Upper lobe of left lung (tissue), 6 donors: ENCODE results near the gene SEC62. TPM values are rescaled to one million over a fixed set of nuclear protein-coding genes. Genes with fewer than 3 reads are reported as not detected.

ENCODE experiments used
- ATAC-seq, 2 donors: fragments of 200-7000 bp; cut with Tn5 transposase; one replicate each; pipeline ENCODE4 v1.9.1; 2022; ENCODE audit warnings: mild to moderate bottlenecking in 2 of 2, moderate library complexity in 2 of 2; ENCODE audit not compliant: low FRiP score in 2 of 2
- DNase-seq, 2 donors: peaks; one replicate each; pipeline ENCODE4 v3.0.0-alpha.2; 2019 to 2020
- H3K27ac ChIP-seq, 4 donors: fragments of 200-600 bp; sonication (generic); one replicate each; pipeline ENCODE4 v1.5.1; 2016 to 2019
- H3K27me3 ChIP-seq, 4 donors: fragments of 200-600 bp; sonication (generic); one replicate each; pipeline ENCODE4 v1.5.1; 2017 to 2019
- H3K36me3 ChIP-seq, 4 donors: fragments of 200-600 bp; sonication (generic); one replicate each; pipeline ENCODE4 v1.5.1; 2016 to 2019
- H3K4me1 ChIP-seq, 4 donors: fragments of 200-600 bp; sonication (generic); one replicate each; pipeline ENCODE4 v1.5.1; 2018 to 2019
- H3K4me3 ChIP-seq, 4 donors: fragments of 200-600 bp; sonication (generic); one replicate each; pipeline ENCODE4 v1.5.1; 2017 to 2019; ENCODE audit warnings: mild to moderate bottlenecking in 2 of 4, moderate library complexity in 1 of 4
- H3K9me3 ChIP-seq, 4 donors: fragments of 200-600 bp; sonication (generic); one replicate each; pipeline ENCODE4 v1.5.1; 2018 to 2019
- CTCF ChIP-seq, 6 experiments: fragments of 450-650 bp in 4 of 6; fragments of 200-600 bp in 2 of 6; sonication (generic) in 2 of 6; IDR thresholded peaks; one replicate each; pipeline ENCODE4 v1.5.1; 2016 to 2019; ENCODE audit warnings: antibody characterized with exemption in 6 of 6
- EP300 ChIP-seq, 4 donors: sonication (generic); formaldehyde crosslinking; IDR thresholded peaks; one replicate each; pipeline ENCODE4 v1.5.1; 2017; ENCODE audit warnings: antibody characterized with exemption in 4 of 4, control low read depth in 2 of 4
- POLR2A ChIP-seq, 4 donors: fragments of 450-650 bp; IDR thresholded peaks; one replicate each; pipeline ENCODE4 v1.5.1; 2016 to 2017; ENCODE audit warnings: antibody characterized with exemption in 4 of 4, mild to moderate bottlenecking in 2 of 4
- POLR2AphosphoS5 ChIP-seq, 2 donors: sonication (generic); formaldehyde crosslinking; IDR thresholded peaks; one replicate each; pipeline ENCODE4 v1.5.1; 2017; ENCODE audit warnings: antibody characterized with exemption in 2 of 2
- WGBS, 2 donors: methylation state at CpG; one replicate each; pipeline ENCODE4 v1.1.5; 2017 to 2018; 5-methylcytosine and 5-hydroxymethylcytosine counted together
- total RNA-seq, 6 donors: library from RNA; depleted of rRNA in 4 of 6; stranded (reverse); fragments of >200 nt in 4 of 6; gene quantifications; one replicate each; pipeline versions ENCODE4 v1.1.0 to v1.2.1, GENCODE V29; 2016 to 2021
- donor health status: DM: no; HTN: no; CAD: no; lungs with moderate emphysema.
- donor health status: DM: no; HTN: yes; CAD: no; lungs with severe emphysema.

Gene SEC62
- total RNA-seq, 6 donors from 2014 or later: 30.0 to 129 (median 72.9) TPM

DNA sequence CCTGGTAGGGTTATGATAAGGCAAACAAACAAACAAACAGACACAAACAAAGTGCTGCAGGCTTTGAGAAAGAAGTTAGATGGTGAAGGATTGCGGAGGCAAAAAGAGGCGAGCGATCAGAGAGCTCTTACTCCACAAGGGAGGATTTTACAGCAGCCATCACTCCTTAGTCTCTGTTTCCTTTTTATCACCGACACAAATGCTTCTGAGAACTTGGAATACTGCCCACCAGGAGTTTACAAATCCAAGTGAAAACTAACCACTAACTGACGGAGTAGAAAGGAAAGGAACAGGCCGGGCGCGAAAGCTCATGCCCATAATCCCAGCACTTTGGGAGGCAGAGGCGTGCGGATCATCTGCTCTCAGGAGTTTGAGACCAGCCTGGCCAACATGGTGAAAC is 35.6 kb downstream of the SEC62 start:
- H3K9me3 ChIP-seq: no peaks in the 10 kb centered on the region
- 53 to 62% methylated on average over 10 of the region's 10 CpGs for WGBS, 2 donors
- peak overlapping the region in 3 of 4 donors; percentile 75 to 79 (median 79) for H3K27ac ChIP-seq
- no peaks in the 10 kb centered on the region for H3K27me3 ChIP-seq
- peak overlapping the region in 3 of 4 donors; percentile 12 to 34 (median 28) for H3K4me3 ChIP-seq
- TF ChIP-seq POLR2AphosphoS5 (IDR thresholded peaks at IDR 0.05) (no peak), CTCF (IDR thresholded peaks at IDR 0.05) (no peak), EP300 (IDR thresholded peaks at IDR 0.05) (no peak), POLR2A (IDR thresholded peaks at IDR 0.05) (no peak)
- DNase-seq: no peak
- no peaks in the 10 kb centered on the region for H3K36me3 ChIP-seq
- no peak for ATAC-seq
- H3K4me1 ChIP-seq: peaks cover 3 to 13% (median 10%) of the 10 kb centered on the region in 4 donors

- Histone ChIP-seq H3K9me3 (no peaks in the 10 kb centered on the region), H3K36me3 (no peaks in the 10 kb centered on the region), H3K4me1 (peaks cover 3 to 16% (median 11%) of the 10 kb centered on the region in 4 donors), H3K27ac (peak overlapping the region in 3 of 4 donors; percentile 75 to 79 (median 79)), H3K27me3 (no peaks in the 10 kb centered on the region), H3K4me3 (peak overlapping the region in 3 of 4 donors; percentile 12 to 34 (median 28))
- DNase-seq (no peak), ATAC-seq (no peak)
- no peak for TF ChIP-seq POLR2A (IDR thresholded peaks at IDR 0.05)
- no peak for TF ChIP-seq EP300 (IDR thresholded peaks at IDR 0.05)
- TF ChIP-seq CTCF (IDR thresholded peaks at IDR 0.05): no peak
- TF ChIP-seq POLR2AphosphoS5 (IDR thresholded peaks at IDR 0.05): no peak
- 39 to 48% methylated on average over 1 of the region's 1 CpG for WGBS, 2 donors
These were observed 36.3 kb downstream of the SEC62 start for GRCh38 chr3:170002879-170003278.

DNA sequence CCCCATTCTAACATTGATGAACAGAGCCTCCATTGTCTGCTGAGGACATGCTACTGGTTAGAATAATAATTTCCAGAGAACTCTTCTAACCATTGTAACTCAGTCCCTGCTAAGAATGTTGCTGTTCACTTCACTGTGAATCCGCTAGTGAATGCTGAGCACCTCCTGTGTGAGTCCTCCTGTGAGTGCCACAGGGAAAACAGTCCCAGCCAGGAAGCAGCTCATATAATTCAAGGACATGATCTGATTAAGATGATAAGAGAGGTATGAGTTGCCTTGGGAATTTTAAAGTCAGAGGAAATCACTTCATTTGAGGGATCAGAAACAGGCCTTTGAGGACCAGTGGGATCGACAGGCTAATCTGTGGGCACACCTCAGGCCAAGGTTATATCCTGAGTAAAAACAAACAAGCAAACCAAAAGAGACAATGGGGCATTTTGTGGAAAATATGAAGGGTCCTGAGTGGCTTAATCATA is 37.3 kb downstream of the SEC62 start:
- TF ChIP-seq EP300 (IDR thresholded peaks at IDR 0.05): no peak
- DNase-seq (no peak), ATAC-seq (no peak)
- Histone ChIP-seq H3K27ac (peak overlapping the region in 3 of 4 donors; percentile 22 to 79 (median 79)), H3K27me3 (no peaks in the 10 kb centered on the region), H3K4me1 (peaks cover 3 to 16% (median 11%) of the 10 kb centered on the region in 4 donors), H3K9me3 (no peaks in the 10 kb centered on the region), H3K36me3 (no peaks in the 10 kb centered on the region), H3K4me3 (no peak overlapping the region)
- WGBS, 2 donors: 61 to 84% methylated on average over 2 of the region's 2 CpGs

DNA sequence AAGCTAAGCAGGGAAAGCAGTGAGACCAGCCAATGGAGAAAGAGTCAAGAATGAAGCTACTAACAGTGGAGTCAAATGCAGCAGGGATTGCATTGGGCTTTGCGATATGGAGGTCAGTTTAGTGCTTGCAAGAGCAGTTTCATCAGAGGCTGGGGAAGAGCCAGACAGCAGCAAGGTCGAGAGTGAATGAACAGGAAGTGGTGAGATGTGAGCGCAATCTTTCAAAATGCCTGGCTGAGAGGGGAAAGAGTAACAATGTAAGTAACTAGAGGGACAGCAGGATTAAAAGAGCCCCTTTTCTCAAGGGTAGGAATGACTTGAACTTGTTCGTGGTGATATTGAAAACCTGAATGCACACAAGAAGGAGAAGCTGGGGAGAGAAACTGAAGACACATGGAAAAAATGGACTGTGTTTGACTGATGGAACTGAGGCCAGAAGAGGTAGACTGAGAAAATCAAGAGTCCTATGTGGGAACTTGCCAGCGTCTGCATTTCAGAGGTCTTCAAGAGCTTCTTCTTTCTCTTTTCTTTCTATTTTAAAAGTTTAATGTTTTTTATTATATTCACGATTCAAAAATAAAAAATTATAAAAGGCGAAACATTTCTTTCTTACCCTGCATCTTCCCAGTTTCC is 40.5 kb downstream of the SEC62 start:
- Histone ChIP-seq H3K4me1 (peaks cover 2 to 16% (median 8%) of the 10 kb centered on the region in 4 donors), H3K4me3 (no peak overlapping the region), H3K27me3 (no peaks in the 10 kb centered on the region), H3K27ac (peak overlapping the region in 2 of 4 donors; percentile 1 to 60), H3K36me3 (no peaks in the 10 kb centered on the region), H3K9me3 (no peaks in the 10 kb centered on the region)
- TF ChIP-seq POLR2AphosphoS5 (IDR thresholded peaks at IDR 0.05) (peak in 1 of 2 donors; percentile 28), EP300 (IDR thresholded peaks at IDR 0.05) (no peak)
- DNase-seq (peak in 1 of 2 donors; percentile 77), ATAC-seq (peak; percentile 62 to 79)
- WGBS, 2 donors: 46 to 49% methylated on average over 7 of the region's 7 CpGs

GRCh38 chr3:170010498-170010897 is 43.9 kb downstream of the SEC62 start:
- H3K36me3 ChIP-seq: no peaks in the 10 kb centered on the region
- DNase-seq: no peak
- H3K4me3 ChIP-seq: no peak overlapping the region
- H3K9me3 ChIP-seq: no peaks in the 10 kb centered on the region
- peaks cover 0 to 6% (median 4%) of the 10 kb centered on the region in 4 donors for H3K4me1 ChIP-seq
- 94 to 96% methylated on average over 2 to 4 of the region's 4 CpGs for WGBS, 2 donors
- no peaks in the 10 kb centered on the region for H3K27me3 ChIP-seq
- ATAC-seq: no peak
- no peak overlapping the region for H3K27ac ChIP-seq
- TF ChIP-seq CTCF (IDR thresholded peaks at IDR 0.05) (no peak), POLR2A (IDR thresholded peaks at IDR 0.05) (no peak), POLR2AphosphoS5 (IDR thresholded peaks at IDR 0.05) (no peak), EP300 (IDR thresholded peaks at IDR 0.05) (no peak)
